ENCODE data around the gene MICAL2. TPM values are rescaled to one million over a fixed set of nuclear protein-coding genes. Genes with fewer than 3 reads are reported as not detected.

MICAL2 gene
- total and polyA plus RNA-seq, 2 donors (not counting 3 experiments of a cell fraction or from before 2014, with no cell fraction given), result 67.6 to 200 TPM

DNA sequence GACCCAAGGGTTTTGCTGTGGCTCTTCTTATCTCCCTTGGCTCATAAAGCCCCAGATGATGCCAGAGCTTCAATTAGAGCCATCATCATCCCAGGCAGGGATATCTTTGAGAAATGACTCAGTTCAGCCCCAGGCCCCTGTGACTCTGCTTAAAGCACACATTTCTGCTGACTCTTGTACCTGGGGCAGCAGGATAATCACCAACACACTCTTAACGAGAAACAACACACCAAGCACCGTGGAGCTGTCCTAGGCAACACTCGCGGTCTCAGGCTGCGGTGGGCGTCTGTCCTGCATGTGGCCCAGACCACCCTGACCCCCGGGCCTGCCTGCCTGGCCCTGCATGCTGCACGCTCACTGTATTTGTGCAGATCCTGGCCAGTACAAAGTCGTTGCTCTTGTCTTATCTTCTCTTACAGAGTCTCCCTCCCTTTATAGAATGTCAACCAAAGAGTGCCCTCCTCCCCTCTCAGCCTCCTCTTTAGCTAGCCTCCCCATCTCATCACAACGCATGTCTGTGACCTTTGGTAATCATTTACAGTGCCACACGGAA lies 152.8 kb downstream of the MICAL2 start:
- ChIA-PET CTCF (interaction anchor here (1.3 to 1.5 kb wide), 4 partner anchors 9 to 219 kb away, joined by 3 to 6 read pairs (median 4); no protein-coding TSS in a partner anchor), POLR2A (no interaction called here)
- dilution Hi-C loops (cut with MboI; ENCODE audit: extremely low pct_ligation_motif_present, low sequenced_read_pairs) (no loop called here), intact Hi-C loops (cut with micrococcal nuclease) (no loop called here)
- Histone ChIP-seq H3K36me3 (ENCODE audit: control insufficient read depth in 2 of 2, extremely low read depth in 1 of 2, insufficient read depth in 2 of 2, low read length in 2 of 2) (peaks cover 16 to 23% of the 10 kb centered on the region in 2 experiments), H3K9me1 (replicated peaks; ENCODE audit: control insufficient read depth, extremely low read depth, insufficient read depth, low read length) (no peaks in the 10 kb centered on the region), H3K27ac (ENCODE audit: insufficient read depth, low read depth, low read length) (no peak overlapping the region), H2AFZ (ENCODE audit: low read depth, low read length) (no peak overlapping the region), H3K9ac (replicated peaks; ENCODE audit: extremely low read depth, insufficient read depth, low read length) (no peak overlapping the region), H3K9me3 (replicated peaks; ENCODE audit: control insufficient read depth, insufficient read depth, low read length) (no peaks in the 10 kb centered on the region), H3K4me2 (ENCODE audit: insufficient read depth, low read length) (no peak overlapping the region), H3K4me1 (ENCODE audit: control insufficient read depth, extremely low read depth, insufficient read depth, low read length) (no peaks in the 10 kb centered on the region), H3K27me3 (ENCODE audit: control insufficient read depth in 2 of 2, insufficient read depth in 2 of 2, low read length in 2 of 2) (no peaks in the 10 kb centered on the region), H3K79me2 (ENCODE audit: control insufficient read depth, insufficient read depth, low read length) (no peaks in the 10 kb centered on the region), H4K20me1 (replicated peaks; ENCODE audit: control insufficient read depth, extremely low read depth, insufficient read depth, low read length) (no peaks in the 10 kb centered on the region), H3K4me3 (replicated peaks in 1 of 3; ENCODE audit: insufficient read depth in 1 of 3, low read depth in 1 of 3, low read length in 3 of 3) (no peak overlapping the region)
- DNase-seq (ENCODE audit: low read depth, low spot score), result no peak
- FAIRE-seq, result no peak
- TSS peak; percentile 28 for BruUV-seq (replicated peaks)
- TF ChIP-seq POLR2AphosphoS5 (IDR thresholded peaks at IDR 0.05; ENCODE audit: insufficient read depth, low read depth, low read length) (no peak), FOS (IDR thresholded peaks at IDR 0.05; ENCODE audit: borderline replicate concordance, insufficient read depth, low read length) (no peak), MYC (IDR thresholded peaks at IDR 0.05; ENCODE audit: low read depth, low read length) (no peak), EZH2 (IDR thresholded peaks at IDR 0.05; ENCODE audit: borderline replicate concordance, low read depth, low read length, severe bottlenecking) (no peak), GATA2 (IDR thresholded peaks at IDR 0.05; ENCODE audit: insufficient read depth, insufficient read length, low read depth, low read length) (no peak)
- TF ChIP-seq, protein P1, sequence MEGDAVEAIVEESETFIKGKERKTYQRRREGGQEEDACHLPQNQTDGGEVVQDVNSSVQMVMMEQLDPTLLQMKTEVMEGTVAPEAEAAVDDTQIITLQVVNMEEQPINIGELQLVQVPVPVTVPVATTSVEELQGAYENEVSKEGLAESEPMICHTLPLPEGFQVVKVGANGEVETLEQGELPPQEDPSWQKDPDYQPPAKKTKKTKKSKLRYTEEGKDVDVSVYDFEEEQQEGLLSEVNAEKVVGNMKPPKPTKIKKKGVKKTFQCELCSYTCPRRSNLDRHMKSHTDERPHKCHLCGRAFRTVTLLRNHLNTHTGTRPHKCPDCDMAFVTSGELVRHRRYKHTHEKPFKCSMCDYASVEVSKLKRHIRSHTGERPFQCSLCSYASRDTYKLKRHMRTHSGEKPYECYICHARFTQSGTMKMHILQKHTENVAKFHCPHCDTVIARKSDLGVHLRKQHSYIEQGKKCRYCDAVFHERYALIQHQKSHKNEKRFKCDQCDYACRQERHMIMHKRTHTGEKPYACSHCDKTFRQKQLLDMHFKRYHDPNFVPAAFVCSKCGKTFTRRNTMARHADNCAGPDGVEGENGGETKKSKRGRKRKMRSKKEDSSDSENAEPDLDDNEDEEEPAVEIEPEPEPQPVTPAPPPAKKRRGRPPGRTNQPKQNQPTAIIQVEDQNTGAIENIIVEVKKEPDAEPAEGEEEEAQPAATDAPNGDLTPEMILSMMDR (IDR thresholded peaks at IDR 0.05; ENCODE audit: extremely low read depth in 1 of 2, insufficient read depth in 1 of 2, low read depth in 1 of 2, low read length in 2 of 2), result no peak
- TF ChIP-seq, protein P2, sequence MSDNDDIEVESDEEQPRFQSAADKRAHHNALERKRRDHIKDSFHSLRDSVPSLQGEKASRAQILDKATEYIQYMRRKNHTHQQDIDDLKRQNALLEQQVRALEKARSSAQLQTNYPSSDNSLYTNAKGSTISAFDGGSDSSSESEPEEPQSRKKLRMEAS (IDR thresholded peaks at IDR 0.05; ENCODE audit: insufficient read depth, insufficient read length), result no peak

Measured in endothelial cell of umbilical vein (primary cell).